Mesenchymal stem cell (in vitro differentiated cells and primary cell): ENCODE measurements around the gene PDE6B.

Source experiments
- DNase-seq: peaks from one replicate; pipeline ENCODE4 v3.0.0-alpha.2; 2013
- H2AFZ ChIP-seq: one replicate; pipeline ENCODE4 v1.6.1; 2013; ENCODE audit warnings: low read depth, mild to moderate bottlenecking, control low read depth, inconsistent platforms, low read length, moderate library complexity
- H2AK5ac ChIP-seq: 2 replicates; pipeline ENCODE4 v1.6.1; 2013; ENCODE audit warnings: low read length, moderate library complexity, mild to moderate bottlenecking, inconsistent platforms; ENCODE audit not compliant: severe bottlenecking
- H2BK120ac ChIP-seq: one replicate; pipeline ENCODE4 v1.6.1; 2013; ENCODE audit warnings: low read depth, mild to moderate bottlenecking, inconsistent platforms, low read length, moderate library complexity
- H2BK12ac ChIP-seq, 2 experiments: one replicate each; pipeline ENCODE4 v1.6.1; 2013; ENCODE audit warnings: inconsistent platforms in 2 of 2, low read length in 2 of 2, mild to moderate bottlenecking in 2 of 2, moderate library complexity in 2 of 2, control low read depth in 1 of 2
- H2BK15ac ChIP-seq: one replicate; pipeline ENCODE4 v1.6.1; 2013; ENCODE audit warnings: mild to moderate bottlenecking, low read depth, inconsistent platforms; ENCODE audit not compliant: poor library complexity, severe bottlenecking
- H2BK5ac ChIP-seq: 2 replicates; pipeline ENCODE4 v1.6.1; 2013; ENCODE audit warnings: low read depth, mild to moderate bottlenecking, low read length, control low read depth, inconsistent platforms; ENCODE audit not compliant: poor library complexity, severe bottlenecking
- H3K14ac ChIP-seq, 2 experiments: one replicate each; pipeline ENCODE4 v1.6.1; 2013; ENCODE audit warnings: inconsistent platforms in 2 of 2, low read length in 2 of 2, control low read depth in 1 of 2, mild to moderate bottlenecking in 1 of 2, moderate library complexity in 1 of 2
- H3K18ac ChIP-seq, 2 experiments: one replicate each; pipeline ENCODE4 v1.6.1; 2013; ENCODE audit warnings: inconsistent platforms in 2 of 2, low read length in 2 of 2, control low read depth in 1 of 2, low read depth in 1 of 2, mild to moderate bottlenecking in 1 of 2
- H3K23ac ChIP-seq, 2 experiments: one replicate each; pipeline ENCODE4 v1.6.1; 2013; ENCODE audit warnings: inconsistent platforms in 2 of 2, low read length in 2 of 2, mild to moderate bottlenecking in 2 of 2, moderate library complexity in 2 of 2, control low read depth in 1 of 2
- H3K27ac ChIP-seq: 2 replicates; pipeline ENCODE4 v1.5.1; 2013; ENCODE audit warnings: mild to moderate bottlenecking, moderate library complexity, low read length, control low read depth, inconsistent platforms; ENCODE audit not compliant: poor library complexity, severe bottlenecking
- H3K27me3 ChIP-seq, 2 experiments: 2 replicates each; pipeline versions ENCODE4 v1.6.1 to v1.7.0; 2013; ENCODE audit warnings: low read length in 2 of 2, mild to moderate bottlenecking in 2 of 2, moderate library complexity in 2 of 2, control low read depth in 1 of 2, inconsistent platforms in 1 of 2; ENCODE audit not compliant: control insufficient read depth in 1 of 2, insufficient read depth in 1 of 2
- H3K36me3 ChIP-seq, 2 experiments: 2 replicates each; pipeline versions ENCODE4 v1.6.1 to v1.7.0; 2013; ENCODE audit warnings: low read length in 2 of 2, control low read depth in 1 of 2, inconsistent platforms in 1 of 2, low read depth in 1 of 2, mild to moderate bottlenecking in 1 of 2; ENCODE audit not compliant: insufficient read depth in 2 of 2, control insufficient read depth in 1 of 2
- H3K4ac ChIP-seq, 2 experiments: one replicate each; pipeline ENCODE4 v1.6.1; 2013; ENCODE audit warnings: inconsistent platforms in 2 of 2, low read length in 2 of 2, mild to moderate bottlenecking in 2 of 2, moderate library complexity in 2 of 2, control low read depth in 1 of 2, low read depth in 1 of 2
- H3K4me1 ChIP-seq: 2 replicates; pipeline ENCODE4 v1.6.1; 2013; ENCODE audit warnings: low read depth, low read length, control low read depth; ENCODE audit not compliant: control insufficient read depth, insufficient read depth
- H3K4me2 ChIP-seq: 2 replicates; pipeline ENCODE4 v1.6.1; 2013; ENCODE audit warnings: low read length, mild to moderate bottlenecking, inconsistent platforms; ENCODE audit not compliant: poor library complexity, severe bottlenecking
- H3K4me3 ChIP-seq, 2 experiments: 2 replicates each; pipeline versions ENCODE4 v1.5.1 to v1.7.0; 2013; ENCODE audit warnings: low read length in 2 of 2, mild to moderate bottlenecking in 2 of 2, control low read depth in 1 of 2, low read depth in 1 of 2; ENCODE audit not compliant: insufficient read depth in 1 of 2
- H3K79me1 ChIP-seq: replicated peaks from 2 replicates; pipeline ENCODE4 v1.6.1; 2013; ENCODE audit warnings: mild to moderate bottlenecking, control low read depth, low read length, inconsistent platforms; ENCODE audit not compliant: poor library complexity, severe bottlenecking
- H3K9ac ChIP-seq: 2 replicates; pipeline ENCODE4 v1.7.0; 2013; ENCODE audit warnings: mild to moderate bottlenecking, low read length, moderate library complexity
- H3K9me3 ChIP-seq: 2 replicates; pipeline ENCODE4 v1.7.0; 2013; ENCODE audit warnings: mild to moderate bottlenecking, low read length; ENCODE audit not compliant: control insufficient read depth
- H4K8ac ChIP-seq: one replicate; pipeline ENCODE4 v1.6.1; 2013; ENCODE audit warnings: inconsistent platforms, mild to moderate bottlenecking, low read length, moderate library complexity
- H4K91ac ChIP-seq: one replicate; pipeline ENCODE4 v1.6.1; 2013; ENCODE audit warnings: mild to moderate bottlenecking, low read length, inconsistent platforms
- WGBS: methylation state at CpG from one replicate; pipeline ENCODE4 v1.1.7; 2013; ENCODE audit warnings: mixed read lengths; 5-methylcytosine and 5-hydroxymethylcytosine counted together

Gene PDE6B

DNA sequence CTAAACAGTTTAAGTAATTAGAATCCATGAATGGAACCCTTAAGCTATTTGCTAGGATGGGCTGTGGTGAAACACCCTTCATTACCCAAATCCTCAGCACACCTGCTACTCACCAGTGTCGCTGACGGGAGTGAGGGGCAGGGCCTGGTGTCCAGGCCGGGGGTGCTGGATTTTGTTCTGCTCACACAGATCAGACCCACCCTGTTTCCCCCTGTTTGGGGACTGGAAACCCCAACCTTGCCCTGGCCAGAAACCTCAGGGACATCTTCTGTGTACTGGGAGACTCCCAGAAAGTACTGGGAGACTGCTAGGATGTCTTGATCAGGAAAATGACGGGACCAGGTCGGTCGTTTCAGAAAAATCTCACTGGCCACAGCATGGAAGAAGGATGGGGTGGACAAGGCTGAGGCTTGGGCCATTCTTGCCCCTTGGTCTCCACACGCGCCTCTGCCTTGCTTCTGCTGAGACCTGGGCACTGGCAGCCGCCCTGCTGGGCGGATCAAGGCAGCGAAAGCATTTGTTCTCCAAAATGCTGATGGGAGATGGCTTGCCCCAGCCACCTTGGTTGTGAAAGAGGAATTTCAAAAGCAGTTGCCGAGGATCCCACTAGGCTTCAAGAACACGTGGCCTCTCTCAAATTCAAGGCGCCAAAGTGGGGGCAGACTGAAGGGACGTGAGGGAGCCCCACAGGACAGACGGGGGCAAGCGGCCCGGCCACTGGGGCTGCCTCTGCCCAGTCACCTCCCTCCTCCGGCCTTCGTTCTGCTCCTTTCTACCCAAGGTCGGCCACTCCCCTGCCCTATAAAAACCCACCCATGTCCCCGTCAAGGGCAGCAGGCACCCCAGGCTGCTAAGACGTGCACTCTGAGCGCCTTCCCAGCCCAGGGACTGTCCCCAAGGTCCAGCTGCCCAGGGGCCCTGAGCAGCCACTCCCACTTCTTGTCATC is 23.5 kb upstream of the PDE6B start:
- Histone ChIP-seq H3K27me3 (peaks cover 19 to 35% of the 10 kb centered on the region in 2 experiments), H2BK120ac (no peak overlapping the region), H2BK5ac (no peak overlapping the region), H2AFZ (no peak overlapping the region), H3K14ac (no peak overlapping the region), H3K27ac (no peak overlapping the region), H3K23ac (no peak overlapping the region), H4K91ac (no peak overlapping the region), H3K4ac (no peak overlapping the region), H3K9me3 (peaks cover 2% of the 10 kb centered on the region), H3K79me1 (no peaks in the 10 kb centered on the region), H2AK5ac (no peak overlapping the region), H3K18ac (no peak overlapping the region), H3K4me3 (no peak overlapping the region), H4K8ac (no peak overlapping the region), H3K36me3 (no peaks in the 10 kb centered on the region), H3K4me1 (no peaks in the 10 kb centered on the region), H2BK15ac (no peak overlapping the region), H2BK12ac (no peak overlapping the region), H3K4me2 (no peak overlapping the region), H3K9ac (no peak overlapping the region)
- 84% methylated on average over 24 of the region's 24 CpGs for WGBS
- no peak for DNase-seq

DNA sequence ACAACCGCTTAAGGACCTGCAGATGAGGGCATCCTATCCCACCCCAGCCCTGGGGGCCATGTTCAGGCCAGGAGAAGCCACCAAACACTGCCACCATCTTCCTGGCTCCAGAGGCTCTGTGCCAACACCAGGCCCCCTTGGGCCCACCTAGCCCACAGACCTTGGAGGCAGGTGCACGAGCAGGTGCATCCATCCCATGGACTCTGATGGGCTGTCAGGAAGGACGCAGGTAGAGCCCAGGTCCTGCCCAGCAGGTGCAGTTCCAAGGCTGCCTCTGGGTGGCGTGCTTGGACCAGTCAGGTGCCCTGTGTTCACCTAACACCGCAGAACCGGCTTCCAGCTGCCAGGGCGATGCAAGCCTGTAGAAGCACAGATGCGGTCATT is 22.8 kb upstream of the PDE6B start:
- Histone ChIP-seq H3K36me3 (no peaks in the 10 kb centered on the region), H3K4me2 (no peak overlapping the region), H3K4me1 (no peaks in the 10 kb centered on the region), H2BK5ac (no peak overlapping the region), H4K8ac (no peak overlapping the region), H3K9me3 (peaks cover 2% of the 10 kb centered on the region), H2AK5ac (no peak overlapping the region), H2BK12ac (no peak overlapping the region), H2BK15ac (no peak overlapping the region), H2AFZ (no peak overlapping the region), H3K9ac (no peak overlapping the region), H3K4ac (no peak overlapping the region), H3K79me1 (no peaks in the 10 kb centered on the region), H3K18ac (no peak overlapping the region), H2BK120ac (no peak overlapping the region), H3K27ac (no peak overlapping the region), H3K14ac (no peak overlapping the region), H3K4me3 (no peak overlapping the region), H3K23ac (no peak overlapping the region), H3K27me3 (peaks cover 19 to 39% of the 10 kb centered on the region in 2 experiments), H4K91ac (no peak overlapping the region)
- no peak for DNase-seq
- WGBS: 28% methylated on average over 8 of the region's 8 CpGs

DNA sequence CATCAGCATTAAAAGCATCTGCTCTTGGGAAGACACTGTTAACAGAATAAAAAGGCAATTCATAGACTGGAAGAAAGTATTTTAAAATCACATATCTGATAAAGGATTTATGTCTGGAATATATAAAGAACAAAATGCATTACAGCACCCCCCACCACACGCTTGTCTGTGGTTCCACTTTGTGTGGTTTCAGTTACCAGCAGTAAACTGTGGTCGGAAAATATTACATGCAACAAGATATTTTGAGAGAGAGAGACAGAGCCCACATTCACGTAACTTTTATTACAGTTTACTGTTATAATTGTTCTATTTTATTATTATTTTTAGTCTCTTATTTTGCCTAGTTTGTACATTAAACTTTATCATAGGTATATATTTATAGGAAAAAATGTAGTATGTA is 21.2 kb upstream of the PDE6B start:
- no peaks in the 10 kb centered on the region for H3K4me1 ChIP-seq
- H2BK12ac ChIP-seq: no peak overlapping the region
- no peaks in the 10 kb centered on the region for H3K36me3 ChIP-seq
- H3K23ac ChIP-seq: no peak overlapping the region
- no peak overlapping the region for H2BK5ac ChIP-seq
- H3K4ac ChIP-seq: no peak overlapping the region
- no peak overlapping the region for H3K14ac ChIP-seq
- H4K8ac ChIP-seq: no peak overlapping the region
- no peak overlapping the region for H2AK5ac ChIP-seq
- H3K27ac ChIP-seq: no peak overlapping the region
- peaks cover 2% of the 10 kb centered on the region for H3K9me3 ChIP-seq
- H2BK120ac ChIP-seq: no peak overlapping the region
- no peak for DNase-seq
- no peak overlapping the region for H2AFZ ChIP-seq
- no peak overlapping the region for H4K91ac ChIP-seq
- no peaks in the 10 kb centered on the region for H3K79me1 ChIP-seq
- H3K4me3 ChIP-seq: no peak overlapping the region
- H3K4me2 ChIP-seq: no peak overlapping the region
- 100% methylated on average over 2 of the region's 3 CpGs for WGBS
- H3K18ac ChIP-seq: no peak overlapping the region
- peaks cover 12 to 52% of the 10 kb centered on the region in 2 experiments for H3K27me3 ChIP-seq
- no peak overlapping the region for H3K9ac ChIP-seq
- no peak overlapping the region for H2BK15ac ChIP-seq

DNA sequence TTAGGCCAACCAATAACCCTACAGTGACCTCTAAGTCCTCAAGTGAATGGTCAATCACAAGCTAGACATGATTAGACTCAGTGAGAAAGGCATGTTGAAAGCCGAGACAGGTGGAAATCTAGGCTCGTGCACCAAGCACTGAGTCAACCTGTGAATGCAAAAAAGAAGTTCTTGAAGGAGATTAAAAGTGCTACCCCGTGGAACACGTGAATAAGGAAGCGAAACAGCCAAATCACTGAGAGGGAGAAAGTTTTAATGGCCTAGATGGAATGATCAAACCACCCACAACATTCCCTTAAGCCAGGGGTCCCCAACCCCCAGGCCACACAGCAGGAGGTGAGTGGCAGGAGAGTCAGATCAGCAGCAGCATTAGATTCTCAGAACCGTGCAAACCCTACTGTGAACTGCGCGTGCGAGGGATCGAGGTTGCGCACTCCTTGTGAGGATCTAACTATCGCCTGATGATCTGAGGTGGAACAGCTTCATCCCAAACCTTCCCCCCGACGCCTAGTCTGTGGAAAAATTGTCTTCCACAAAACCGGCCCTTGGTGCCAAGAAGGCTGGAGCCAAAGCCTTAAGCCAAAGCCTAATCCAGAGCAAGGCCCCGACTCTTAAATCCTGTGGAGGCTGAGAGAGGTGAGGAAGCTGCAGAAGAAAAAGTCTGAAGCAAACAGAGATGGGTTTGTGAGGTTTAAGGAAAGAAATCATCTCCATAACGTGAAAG is 19.5 kb upstream of the PDE6B start:
- Histone ChIP-seq H3K4me1 (peaks cover 8% of the 10 kb centered on the region), H2AFZ (no peak overlapping the region), H2BK120ac (no peak overlapping the region), H3K9me3 (peaks cover 2% of the 10 kb centered on the region), H3K27ac (no peak overlapping the region), H3K4ac (no peak overlapping the region), H2BK12ac (no peak overlapping the region), H2BK5ac (no peak overlapping the region), H3K36me3 (no peaks in the 10 kb centered on the region), H4K8ac (no peak overlapping the region), H2AK5ac (no peak overlapping the region), H3K27me3 (peaks cover 13 to 51% of the 10 kb centered on the region in 2 experiments), H3K4me3 (no peak overlapping the region), H2BK15ac (no peak overlapping the region), H3K14ac (no peak overlapping the region), H3K23ac (no peak overlapping the region), H3K18ac (no peak overlapping the region), H3K79me1 (no peaks in the 10 kb centered on the region), H4K91ac (no peak overlapping the region), H3K9ac (no peak overlapping the region), H3K4me2 (no peak overlapping the region)
- WGBS: 86% methylated on average over 16 of the region's 17 CpGs
- no peak for DNase-seq
